ENCODE measurements around the gene SMC3.

GRCh38 chr10:110524179-110524858 lies 43.2 kb upstream of the SMC3 start:
- TF ChIP-seq, protein P1, sequence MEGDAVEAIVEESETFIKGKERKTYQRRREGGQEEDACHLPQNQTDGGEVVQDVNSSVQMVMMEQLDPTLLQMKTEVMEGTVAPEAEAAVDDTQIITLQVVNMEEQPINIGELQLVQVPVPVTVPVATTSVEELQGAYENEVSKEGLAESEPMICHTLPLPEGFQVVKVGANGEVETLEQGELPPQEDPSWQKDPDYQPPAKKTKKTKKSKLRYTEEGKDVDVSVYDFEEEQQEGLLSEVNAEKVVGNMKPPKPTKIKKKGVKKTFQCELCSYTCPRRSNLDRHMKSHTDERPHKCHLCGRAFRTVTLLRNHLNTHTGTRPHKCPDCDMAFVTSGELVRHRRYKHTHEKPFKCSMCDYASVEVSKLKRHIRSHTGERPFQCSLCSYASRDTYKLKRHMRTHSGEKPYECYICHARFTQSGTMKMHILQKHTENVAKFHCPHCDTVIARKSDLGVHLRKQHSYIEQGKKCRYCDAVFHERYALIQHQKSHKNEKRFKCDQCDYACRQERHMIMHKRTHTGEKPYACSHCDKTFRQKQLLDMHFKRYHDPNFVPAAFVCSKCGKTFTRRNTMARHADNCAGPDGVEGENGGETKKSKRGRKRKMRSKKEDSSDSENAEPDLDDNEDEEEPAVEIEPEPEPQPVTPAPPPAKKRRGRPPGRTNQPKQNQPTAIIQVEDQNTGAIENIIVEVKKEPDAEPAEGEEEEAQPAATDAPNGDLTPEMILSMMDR (IDR thresholded peaks at IDR 0.05 in 2 of 3, conservative IDR thresholded peaks at IDR 0.05 in 1 of 3; ENCODE audit: borderline replicate concordance in 1 of 3, insufficient read depth in 1 of 3, low read depth in 2 of 3, low read length in 2 of 3): no peak
- TF ChIP-seq POLR2A (IDR thresholded peaks at IDR 0.05; ENCODE audit: borderline replicate concordance, extremely low read depth, insufficient read depth, insufficient read length) (no peak), POLR2AphosphoS5 (IDR thresholded peaks at IDR 0.05; ENCODE audit: low read depth, low read length) (no peak; the same call in 1 of the 2 replicates), SP1 (IDR thresholded peaks at IDR 0.05; ENCODE audit: low read depth) (no peak), SIN3A (IDR thresholded peaks at IDR 0.05; ENCODE audit: low read depth) (no peak), ELF1 (IDR thresholded peaks at IDR 0.05; ENCODE audit: borderline replicate concordance, low read depth) (no peak), RAD21 (IDR thresholded peaks at IDR 0.05; ENCODE audit: low read depth) (no peak), EGR1 (IDR thresholded peaks at IDR 0.05; ENCODE audit: low read depth) (no peak)
- TF ChIP-seq, protein P2, sequence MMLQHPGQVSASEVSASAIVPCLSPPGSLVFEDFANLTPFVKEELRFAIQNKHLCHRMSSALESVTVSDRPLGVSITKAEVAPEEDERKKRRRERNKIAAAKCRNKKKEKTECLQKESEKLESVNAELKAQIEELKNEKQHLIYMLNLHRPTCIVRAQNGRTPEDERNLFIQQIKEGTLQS (IDR thresholded peaks at IDR 0.05): no peak
- TF ChIP-seq, protein P3, sequence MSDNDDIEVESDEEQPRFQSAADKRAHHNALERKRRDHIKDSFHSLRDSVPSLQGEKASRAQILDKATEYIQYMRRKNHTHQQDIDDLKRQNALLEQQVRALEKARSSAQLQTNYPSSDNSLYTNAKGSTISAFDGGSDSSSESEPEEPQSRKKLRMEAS (IDR thresholded peaks at IDR 0.05): no peak

All from HCT116 (cell line).